ENCODE data around the gene NEU1. TPM values are rescaled to one million over a fixed set of nuclear protein-coding genes. Genes with fewer than 3 reads are reported as not detected.
A peak's percentile ranks its signal among the peaks of the same experiment; 100 is the strongest.

The NEU1 gene
- polyA plus RNA-seq, 1 donor from 2014 or later = 40.9 TPM

GRCh38 chr6:31834367-31835250, 28.0 kb downstream of the NEU1 start:
- no peaks in the 10 kb centered on the region for H3F3A ChIP-seq (ENCODE audit: insufficient read depth, low read length, poor library complexity, severe bottlenecking)
- peak overlapping the region; percentile 94 for H3K27ac ChIP-seq (ENCODE audit: low read length)
- TF ChIP-seq SMC3 (conservative IDR thresholded peaks at IDR 0.05; ENCODE audit: poor library complexity) (peak; percentile 44), CTCF (IDR thresholded peaks at IDR 0.05; ENCODE audit: poor library complexity, severe bottlenecking) (no peak), RAD21 (conservative IDR thresholded peaks at IDR 0.05) (peak; percentile 5), EZH2 (IDR thresholded peaks at IDR 0.05; ENCODE audit: borderline replicate concordance, insufficient read depth, low read length, poor library complexity, severe bottlenecking) (no peak), MXI1 (conservative IDR thresholded peaks at IDR 0.05; ENCODE audit: poor library complexity, severe bottlenecking) (peak; percentile 84), EP300 (conservative IDR thresholded peaks at IDR 0.05; ENCODE audit: poor library complexity, severe bottlenecking) (peak; percentile 44), POLR2AphosphoS5 (IDR thresholded peaks at IDR 0.05) (peak; percentile 95), REST (IDR thresholded peaks at IDR 0.05; ENCODE audit: borderline replicate concordance) (peak; percentile 57), TAF1 (IDR thresholded peaks at IDR 0.05; ENCODE audit: low read depth) (peak; percentile 88)
- no peaks in the 10 kb centered on the region for H3K27me3 ChIP-seq (ENCODE audit: insufficient read depth, low read depth, low read length)
- peak overlapping the region; percentile 65 for H2AFZ ChIP-seq (ENCODE audit: low read depth, low read length)
- H3K9me2 ChIP-seq (ENCODE audit: insufficient read depth, low read length) = no peaks in the 10 kb centered on the region
- peak overlapping the region; percentile 98 for H3K4me3 ChIP-seq (ENCODE audit: low read length)
- H3K4me2 ChIP-seq (ENCODE audit: low read length) = peak overlapping the region; percentile 90
- peaks cover 54% of the 10 kb centered on the region for H3K79me2 ChIP-seq (replicated peaks; ENCODE audit: insufficient read depth, low read length)
- no peaks in the 10 kb centered on the region for H3K9me3 ChIP-seq (ENCODE audit: low read length)
- peak overlapping the region; percentile 98 for H3K9ac ChIP-seq (ENCODE audit: low read length)
- no peaks in the 10 kb centered on the region for H4K20me1 ChIP-seq (ENCODE audit: insufficient read depth)
- H3K36me3 ChIP-seq (ENCODE audit: insufficient read depth, low read length) = peaks cover 4% of the 10 kb centered on the region

- H2AFZ ChIP-seq (ENCODE audit: low read depth, low read length) = no peak overlapping the region
- H4K20me1 ChIP-seq (ENCODE audit: insufficient read depth) = no peaks in the 10 kb centered on the region
- H3K9me3 ChIP-seq (ENCODE audit: low read length) = no peaks in the 10 kb centered on the region
- H3K9me2 ChIP-seq (ENCODE audit: insufficient read depth, low read length) = no peaks in the 10 kb centered on the region
- H3K36me3 ChIP-seq (ENCODE audit: insufficient read depth, low read length) = no peaks in the 10 kb centered on the region
- H3K27me3 ChIP-seq (ENCODE audit: insufficient read depth, low read depth, low read length) = no peaks in the 10 kb centered on the region
- H3F3A ChIP-seq (ENCODE audit: insufficient read depth, low read length, poor library complexity, severe bottlenecking) = peaks cover 1% of the 10 kb centered on the region
- no peak overlapping the region for H3K9ac ChIP-seq (ENCODE audit: low read length)
- TF ChIP-seq EP300 (conservative IDR thresholded peaks at IDR 0.05; ENCODE audit: poor library complexity, severe bottlenecking) (no peak), POLR2AphosphoS5 (IDR thresholded peaks at IDR 0.05) (no peak), REST (IDR thresholded peaks at IDR 0.05; ENCODE audit: borderline replicate concordance) (no peak), MXI1 (conservative IDR thresholded peaks at IDR 0.05; ENCODE audit: poor library complexity, severe bottlenecking) (no peak), EZH2 (IDR thresholded peaks at IDR 0.05; ENCODE audit: borderline replicate concordance, insufficient read depth, low read length, poor library complexity, severe bottlenecking) (no peak), SMC3 (conservative IDR thresholded peaks at IDR 0.05; ENCODE audit: poor library complexity) (no peak), TAF1 (IDR thresholded peaks at IDR 0.05; ENCODE audit: low read depth) (no peak), CTCF (IDR thresholded peaks at IDR 0.05; ENCODE audit: poor library complexity, severe bottlenecking) (no peak), RAD21 (conservative IDR thresholded peaks at IDR 0.05) (no peak)
- peak overlapping the region; percentile 72 for H3K4me3 ChIP-seq (ENCODE audit: low read length)
- H3K27ac ChIP-seq (ENCODE audit: low read length) = no peak overlapping the region
- peak overlapping the region; percentile 62 for H3K4me2 ChIP-seq (ENCODE audit: low read length)
- peaks cover 45% of the 10 kb centered on the region for H3K79me2 ChIP-seq (replicated peaks; ENCODE audit: insufficient read depth, low read length)
Measured at GRCh38 chr6:31831350-31832215, 31.0 kb downstream of the NEU1 start.

Measured in neural cell (in vitro differentiated cells).